HEK293T (cell line): ENCODE data around the gene GLRB.
"Not testable (repeated sequence)": the region's sequence is repeated elsewhere in the genome, so short reads cannot be mapped to it uniquely, and the experiment has no call there.

Experiments
- ARNT ChIP-seq: fragments of 450-650 bp; IDR thresholded peaks from 2 replicates; pipeline ENCODE4 v1.6.1; 2017; ENCODE audit warnings: mild to moderate bottlenecking
- BHLHE40 ChIP-seq: fragments of 450-650 bp; IDR thresholded peaks from 2 replicates; pipeline ENCODE4 v1.6.1; 2016; ENCODE audit warnings: mild to moderate bottlenecking, moderate library complexity, borderline replicate concordance
- CTBP1 ChIP-seq: fragments of 450-650 bp; IDR thresholded peaks from 2 replicates; pipeline ENCODE4 v1.6.1; 2016; ENCODE audit warnings: borderline replicate concordance
- FOXM1 ChIP-seq: fragments of 450-650 bp; IDR thresholded peaks from 2 replicates; pipeline ENCODE4 v1.6.1; 2017; ENCODE audit warnings: mild to moderate bottlenecking, borderline replicate concordance
- HDGF ChIP-seq: fragments of 450-650 bp; IDR thresholded peaks from 2 replicates; pipeline ENCODE4 v1.6.1; 2017; ENCODE audit warnings: antibody characterized with exemption, borderline replicate concordance
- LEF1 ChIP-seq: fragments of 450-650 bp; IDR thresholded peaks from 2 replicates; pipeline ENCODE4 v1.6.1; 2017; ENCODE audit warnings: mild to moderate bottlenecking, borderline replicate concordance
- TF ChIP-seq, protein P1 (sequence below): fragments of 450-650 bp; IDR thresholded peaks from 2 replicates; pipeline ENCODE4 v1.6.1; 2016

DNA sequence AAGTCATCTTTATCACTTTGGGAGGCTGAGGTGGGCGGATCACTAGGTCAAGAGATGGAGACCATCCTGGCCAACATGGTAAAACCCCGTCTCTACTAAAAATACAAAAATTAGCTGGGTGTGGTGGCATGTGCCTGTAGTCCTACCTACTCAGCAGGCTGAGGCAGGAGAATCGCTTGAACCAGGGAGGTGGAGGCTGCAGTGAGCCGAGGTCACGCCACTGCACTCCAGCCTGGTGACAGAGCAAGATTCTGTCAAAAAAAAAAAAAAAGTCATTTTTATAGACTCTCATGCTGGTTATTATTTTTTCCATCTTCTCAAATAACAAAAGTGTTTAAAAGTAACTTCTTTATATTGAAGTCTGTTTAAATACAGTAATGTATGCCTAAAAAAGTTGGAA lies 17.1 kb upstream of the GLRB start:
- TF ChIP-seq, protein P1, sequence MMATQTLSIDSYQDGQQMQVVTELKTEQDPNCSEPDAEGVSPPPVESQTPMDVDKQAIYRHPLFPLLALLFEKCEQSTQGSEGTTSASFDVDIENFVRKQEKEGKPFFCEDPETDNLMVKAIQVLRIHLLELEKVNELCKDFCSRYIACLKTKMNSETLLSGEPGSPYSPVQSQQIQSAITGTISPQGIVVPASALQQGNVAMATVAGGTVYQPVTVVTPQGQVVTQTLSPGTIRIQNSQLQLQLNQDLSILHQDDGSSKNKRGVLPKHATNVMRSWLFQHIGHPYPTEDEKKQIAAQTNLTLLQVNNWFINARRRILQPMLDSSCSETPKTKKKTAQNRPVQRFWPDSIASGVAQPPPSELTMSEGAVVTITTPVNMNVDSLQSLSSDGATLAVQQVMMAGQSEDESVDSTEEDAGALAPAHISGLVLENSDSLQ: not testable (repeated sequence)
- TF ChIP-seq CTBP1, FOXM1, LEF1, ARNT, HDGF, BHLHE40: not testable (repeated sequence)
